PC-3 (cell line): ENCODE results near the gene BZW2. TPM values are rescaled to one million over a fixed set of nuclear protein-coding genes. Genes with fewer than 3 reads are reported as not detected.
"Not testable (repeated sequence)": the region's sequence is repeated elsewhere in the genome, so short reads cannot be mapped to it uniquely, and the experiment has no call there.

Experiments
- ATAC-seq: fragments of 200-7000 bp; cut with Tn5 transposase; 2 replicates; pipeline ENCODE4 v1.9.1; 2020; ENCODE audit warnings: mild to moderate bottlenecking, moderate library complexity
- BruUV-seq: library from RNA; stranded (reverse); fragments of 400-500 nt; replicated peaks from 2 replicates; lab custom pipeline; 2021; lab: Mats Ljungman, UMichigan
- CTCF ChIA-PET: fragments of 300-600 bp; sonication (Branson Sonifier 250); formaldehyde crosslinking; loops from one replicate; lab custom pipeline; 2022; ENCODE audit warnings: antibody characterized with exemption; lab: Charles Lee
- POLR2A ChIA-PET: fragments of 300-600 bp; sonication (Branson Sonifier 250); formaldehyde crosslinking; loops from one replicate; lab custom pipeline; 2022; ENCODE audit warnings: antibody characterized with exemption; ENCODE audit not compliant: unreplicated experiment; lab: Charles Lee
- DNase-seq: peaks from one replicate; pipeline ENCODE4 v3.0.0-alpha.2; 2015
- H2AFZ ChIP-seq: fragments of 300-600 bp; sonication (generic); 2 replicates; pipeline ENCODE4 v1.6.0; 2016; ENCODE audit warnings: antibody characterized with exemption, low read length
- H3F3A ChIP-seq: fragments of 300-600 bp; sonication (generic); one replicate; pipeline ENCODE4 v1.6.0; 2017; ENCODE audit warnings: antibody characterized with exemption, low read length, control low read depth, mild to moderate bottlenecking; ENCODE audit not compliant: unreplicated experiment
- H3K27ac ChIP-seq: fragments of 300-600 bp; sonication (generic); 2 replicates; pipeline ENCODE4 v1.5.1; 2016; ENCODE audit warnings: mild to moderate bottlenecking, low read length
- H3K27me3 ChIP-seq: fragments of 300-600 bp; sonication (generic); 2 replicates; pipeline ENCODE4 v1.6.1; 2016; ENCODE audit warnings: low read length, mixed read lengths
- H3K36me3 ChIP-seq: fragments of 300-600 bp; sonication (generic); 2 replicates; pipeline ENCODE4 v1.6.1; 2016; ENCODE audit warnings: low read depth, mixed run types, low read length, mixed read lengths
- H3K4me1 ChIP-seq: fragments of 300-600 bp; sonication (generic); 2 replicates; pipeline ENCODE4 v1.5.1; 2016; ENCODE audit warnings: low read length; ENCODE audit not compliant: insufficient read depth
- H3K4me2 ChIP-seq: fragments of 300-600 bp; sonication (generic); 2 replicates; pipeline ENCODE4 v1.6.0; 2016; ENCODE audit warnings: low read length
- H3K4me3 ChIP-seq: fragments of 300-600 bp; sonication (generic); 2 replicates; pipeline ENCODE4 v1.5.1; 2016; ENCODE audit warnings: mild to moderate bottlenecking, low read length, mixed read lengths
- H3K79me2 ChIP-seq: fragments of 300-600 bp; sonication (generic); 2 replicates; pipeline ENCODE4 v1.6.1; 2017; ENCODE audit warnings: low read length, mixed read lengths
- H3K9ac ChIP-seq: fragments of 300-600 bp; sonication (generic); 2 replicates; pipeline ENCODE4 v1.6.0; 2016; ENCODE audit warnings: mild to moderate bottlenecking, low read length
- H3K9me2 ChIP-seq: fragments of 300-600 bp; sonication (generic); replicated peaks from 2 replicates; pipeline ENCODE4 v1.6.1; 2016; ENCODE audit warnings: mixed run types, low read length, mixed read lengths
- H3K9me3 ChIP-seq: fragments of 300-600 bp; sonication (generic); 2 replicates; pipeline ENCODE4 v1.6.1; 2016; ENCODE audit warnings: low read length, mixed read lengths
- H4K20me1 ChIP-seq: fragments of 300-600 bp; sonication (generic); 2 replicates; pipeline ENCODE4 v1.6.1; 2016; ENCODE audit warnings: low read length, mixed read lengths
- CTCF ChIP-seq: fragments of 300-600 bp; sonication (generic); conservative IDR thresholded peaks from 2 replicates; pipeline ENCODE4 v1.5.1; 2017; ENCODE audit warnings: antibody characterized with exemption, low read depth, mild to moderate bottlenecking, low read length
- EZH2 ChIP-seq: fragments of 300-600 bp; sonication (generic); IDR thresholded peaks from one replicate; pipeline ENCODE4 v1.6.1; 2017; ENCODE audit warnings: antibody characterized with exemption, mild to moderate bottlenecking, low read length; ENCODE audit not compliant: unreplicated experiment
- EZH2phosphoT487 ChIP-seq: fragments of 300-600 bp; sonication (generic); IDR thresholded peaks from 2 replicates; pipeline ENCODE4 v1.6.1; 2018; ENCODE audit warnings: mild to moderate bottlenecking, antibody characterized with exemption, low read length, borderline replicate concordance
- intact Hi-C: fragments of 100-400 bp; cut with micrococcal nuclease; formaldehyde crosslinking; loops from 2 replicates; pipeline ENCODE4 v1.9.0; 2023
- total RNA-seq: library from RNA; depleted of rRNA; stranded (reverse); fragments of >200 nt; gene quantifications from 2 replicates; pipeline ENCODE4 v1.2.3, GENCODE V29; 2014

The BZW2 gene
- total RNA-seq, 1 experiment from 2014 or later, result 86.1 TPM

DNA sequence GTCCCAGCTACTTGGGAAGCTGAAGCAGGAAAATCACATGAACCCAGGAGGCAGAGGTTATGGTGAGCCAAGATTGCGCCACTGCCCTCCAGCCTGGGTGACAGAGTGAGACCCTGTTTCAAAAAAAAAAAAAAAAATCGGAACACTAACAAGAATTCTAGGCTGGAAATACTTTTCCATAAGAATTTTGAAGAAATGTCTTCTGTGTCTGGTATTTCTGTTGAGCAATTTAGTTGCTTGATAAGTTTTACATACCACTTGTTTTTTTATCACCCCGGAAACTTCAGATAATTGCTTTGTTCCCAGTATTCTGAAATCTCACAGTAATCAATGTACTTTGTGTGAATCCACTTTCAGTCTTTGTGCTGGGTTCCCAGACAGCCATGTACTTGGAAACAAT is 25.8 kb downstream of the BZW2 start:
- Histone ChIP-seq H3K27me3 (no peaks in the 10 kb centered on the region), H3K79me2 (peaks cover 49% of the 10 kb centered on the region), H3K4me2 (no peak overlapping the region), H3K27ac (no peak overlapping the region), H3K36me3 (peaks cover 48% of the 10 kb centered on the region), H3K9ac (no peak overlapping the region), H3K9me3 (no peaks in the 10 kb centered on the region), H3K4me3 (no peak overlapping the region), H3K4me1 (peaks cover 35% of the 10 kb centered on the region), H3F3A (peaks cover 9% of the 10 kb centered on the region), H2AFZ (no peak overlapping the region), H3K9me2 (no peaks in the 10 kb centered on the region), H4K20me1 (0 out of 2 replicates have a peak, but pooled peaks cover 5% of the 10 kb centered on the region)
- no TSS peak for BruUV-seq
- TF ChIP-seq EZH2, result no peak
- no peak for TF ChIP-seq EZH2phosphoT487
- no peak for TF ChIP-seq CTCF
- intact Hi-C loops, result no loop called here
- DNase-seq, result no peak
- ChIA-PET CTCF (no interaction called here), POLR2A (no interaction called here)
- ATAC-seq, result no peak

- CTCF ChIA-PET, result interaction anchor here (0.7 kb wide), 1 partner anchor 18 kb away, joined by 3 read pairs; no protein-coding TSS in a partner anchor
- TSS peak; percentile 12 for BruUV-seq
- H3K36me3 ChIP-seq, result peaks cover 53% of the 10 kb centered on the region
- no peak overlapping the region for H3K4me2 ChIP-seq
- no peak overlapping the region for H3K27ac ChIP-seq
- 0 out of 2 replicates have a peak, but pooled peaks cover 5% of the 10 kb centered on the region for H4K20me1 ChIP-seq
- H3K79me2 ChIP-seq, result peaks cover 30% of the 10 kb centered on the region
- H3K9me3 ChIP-seq, result no peaks in the 10 kb centered on the region
- H2AFZ ChIP-seq, result no peak overlapping the region
- no peak for ATAC-seq
- H3K9me2 ChIP-seq, result no peaks in the 10 kb centered on the region
- H3K27me3 ChIP-seq, result no peaks in the 10 kb centered on the region
- peaks cover 9% of the 10 kb centered on the region; the same call in 1 of the 2 replicates for H3K4me1 ChIP-seq
- H3K9ac ChIP-seq, result no peak overlapping the region
- no peaks in the 10 kb centered on the region for H3F3A ChIP-seq
- H3K4me3 ChIP-seq, result no peak overlapping the region
- no peak for DNase-seq
- POLR2A ChIA-PET, result no interaction called here
- intact Hi-C loops, result no loop called here
- TF ChIP-seq EZH2 (no peak), CTCF (no peak), EZH2phosphoT487 (no peak)
These were observed 29.3 kb downstream of the BZW2 start for GRCh38 chr7:16675277-16675676.

DNA sequence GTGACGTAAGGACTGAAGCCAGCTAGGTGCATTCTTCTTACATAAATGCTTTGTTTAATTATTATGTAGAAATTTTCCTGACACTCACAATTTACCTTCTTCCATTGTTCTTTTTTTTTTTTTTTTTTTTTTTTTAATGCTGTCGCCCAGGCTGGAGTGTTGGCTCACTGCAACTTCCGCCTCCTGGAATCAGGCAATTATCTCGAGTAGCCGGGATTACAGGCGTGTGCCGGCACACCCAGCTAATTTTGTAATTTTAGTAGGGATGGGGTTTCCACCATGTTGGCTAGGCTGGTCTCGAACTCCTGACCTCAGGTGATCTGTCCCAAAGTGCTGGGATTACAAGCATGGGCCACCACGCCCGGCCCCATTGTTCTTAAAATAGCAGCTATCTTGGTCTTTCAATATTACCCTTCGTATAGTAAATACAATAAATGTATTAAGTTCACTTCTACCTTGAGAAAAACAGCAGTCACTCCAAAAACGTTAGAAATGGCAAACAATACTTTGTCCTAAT is 32.1 kb downstream of the BZW2 start:
- Histone ChIP-seq H3K36me3 (peaks cover 56% of the 10 kb centered on the region), H3K27ac (no peak overlapping the region), H3K9me3 (no peaks in the 10 kb centered on the region), H4K20me1 (no peaks in the 10 kb centered on the region), H3K27me3 (no peaks in the 10 kb centered on the region), H3K4me1 (peaks cover 6% of the 10 kb centered on the region; the same call in 1 of the 2 replicates), H3F3A (no peaks in the 10 kb centered on the region), H2AFZ (no peak overlapping the region), H3K4me2 (no peak overlapping the region), H3K79me2 (peaks cover 4% of the 10 kb centered on the region; the same call in 1 of the 2 replicates), H3K9ac (no peak overlapping the region), H3K9me2 (no peaks in the 10 kb centered on the region), H3K4me3 (no peak overlapping the region)
- TF ChIP-seq CTCF, result no peak
- no peak for TF ChIP-seq EZH2
- TF ChIP-seq EZH2phosphoT487, result no peak
- DNase-seq (no peak), ATAC-seq (no peak)
- no TSS peak for BruUV-seq
- CTCF ChIA-PET, result no interaction called here
- POLR2A ChIA-PET, result no interaction called here
- intact Hi-C loops, result no loop called here

DNA sequence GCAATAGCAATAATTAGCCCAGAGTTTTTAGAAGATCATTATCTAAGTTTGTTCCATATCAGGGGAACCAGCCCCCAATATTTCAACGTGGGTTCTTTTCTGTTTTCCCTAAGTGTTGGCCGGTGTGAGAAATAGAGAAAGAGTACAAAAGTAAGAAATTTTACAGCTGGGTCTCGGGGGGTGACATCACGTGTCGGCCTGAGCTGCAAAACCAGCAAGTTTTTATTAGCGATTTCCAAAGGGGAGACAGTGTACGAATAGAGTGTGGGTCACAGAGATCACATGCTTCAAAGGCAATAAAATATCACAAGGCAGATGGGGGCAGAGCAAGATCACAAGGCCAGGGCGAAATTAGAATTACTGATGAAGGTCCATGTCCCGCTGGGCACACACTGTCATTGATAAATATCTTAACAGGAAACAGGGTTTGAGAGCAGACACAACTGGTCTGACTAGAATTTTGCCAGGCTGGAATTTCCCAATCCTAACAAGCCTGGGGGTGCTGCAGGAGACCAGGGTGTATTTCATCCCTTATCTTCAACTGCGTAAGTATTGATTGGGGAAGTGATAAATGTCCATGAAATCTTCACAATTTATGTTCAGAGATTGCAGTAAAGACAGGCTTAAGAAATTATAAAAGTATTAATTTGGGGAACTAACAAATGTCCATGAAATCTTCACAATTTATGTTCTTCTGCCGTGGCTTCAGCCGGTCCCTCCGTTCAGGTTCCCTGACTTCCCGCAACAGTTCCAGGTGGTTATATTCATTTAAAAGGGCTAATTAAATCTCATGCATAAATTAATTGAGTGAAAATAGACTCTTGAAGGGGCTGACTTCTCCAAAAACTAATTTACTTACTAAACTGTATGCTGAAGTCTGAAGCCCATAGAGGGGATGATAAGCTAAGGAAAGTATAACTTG is 32.9 kb downstream of the BZW2 start:
- intact Hi-C loops, H3K4me2 ChIP-seq, H3K9me3 ChIP-seq, ATAC-seq, H4K20me1 ChIP-seq, H3K79me2 ChIP-seq, H2AFZ ChIP-seq, POLR2A ChIA-PET, H3F3A ChIP-seq, H3K9me2 ChIP-seq, CTCF ChIA-PET, H3K9ac ChIP-seq, H3K4me3 ChIP-seq, H3K4me1 ChIP-seq, H3K27ac ChIP-seq, H3K27me3 ChIP-seq, BruUV-seq: not testable (repeated sequence)
- peaks cover 61% of the 10 kb centered on the region for H3K36me3 ChIP-seq
- DNase-seq, result peak; percentile 25
